HG03135 (cell line): ENCODE data around the gene BRF1.
"Not testable (repeated sequence)": the region's sequence is repeated elsewhere in the genome, so short reads cannot be mapped to it uniquely, and the experiment has no call there.

Experiments
- ATAC-seq: cut with Tn5 transposase; IDR thresholded peaks from one replicate; pipeline ENCODE4 v1.9.1; 2021; ENCODE audit warnings: mild to moderate bottlenecking, moderate library complexity; ENCODE audit not compliant: unreplicated experiment

The BRF1 gene

GRCh38 chr14:105300542-105301102 lies at the start of gene BRF1:
Gene BRF1, minus strand, starts transcription at chr14:105301001. Its CDS starts 372 bp downstream, at chr14:105300629.
- ATAC-seq: peak; percentile 85

- no peak for ATAC-seq
These were observed 49.2 kb upstream of the BRF1 start for GRCh38 chr14:105349992-105350391.

GRCh38 chr14:105348945-105349699 lies 48.3 kb upstream of the BRF1 start:
- no peak for ATAC-seq

GRCh38 chr14:105348169-105348944 lies 47.6 kb upstream of the BRF1 start:
- ATAC-seq: no peak

- ATAC-seq: no peak
These were observed 46.8 kb upstream of the BRF1 start for GRCh38 chr14:105347587-105347968.

GRCh38 chr14:105346876-105347586 lies 46.2 kb upstream of the BRF1 start:
- ATAC-seq: no peak

- no peak for ATAC-seq
These were observed 45.4 kb upstream of the BRF1 start for GRCh38 chr14:105346200-105346533.

GRCh38 chr14:105343194-105343593 lies 42.4 kb upstream of the BRF1 start:
- ATAC-seq: no peak

- ATAC-seq: no peak
These were observed 40.3 kb upstream of the BRF1 start for GRCh38 chr14:105340821-105341733.

GRCh38 chr14:105337966-105338741 lies 37.4 kb upstream of the BRF1 start:
- ATAC-seq: no peak

GRCh38 chr14:105337433-105337832 lies 36.6 kb upstream of the BRF1 start:
- no peak for ATAC-seq

- ATAC-seq: no peak
These were observed 35.9 kb upstream of the BRF1 start for GRCh38 chr14:105336477-105337287.

GRCh38 chr14:105335735-105336476 lies 35.1 kb upstream of the BRF1 start:
- no peak for ATAC-seq

- ATAC-seq: not testable (repeated sequence)
These were observed 34.4 kb upstream of the BRF1 start for GRCh38 chr14:105335231-105335542.

GRCh38 chr14:105334383-105335230 lies 33.8 kb upstream of the BRF1 start:
- no peak for ATAC-seq

GRCh38 chr14:105333613-105334364 lies 33.0 kb upstream of the BRF1 start:
- ATAC-seq: no peak
